Measurements from ENCODE around the gene IL16.

GRCh38 chr15:81273200-81273599 is 76.5 kb downstream of the IL16 start:
- TF ChIP-seq POLR2A (IDR thresholded peaks at IDR 0.05) (no peak), CTCF (IDR thresholded peaks at IDR 0.05) (no peak), POLR2AphosphoS5 (IDR thresholded peaks at IDR 0.05) (no peak)

All from breast epithelium (tissue), 3 donors.